ENCODE data around the gene HTT.

Gene HTT

GRCh38 chr4:3112201-3112600, 37.7 kb downstream of the HTT start:
- Histone ChIP-seq H3K4me3 (ENCODE audit: low read length) (no peak overlapping the region), H3K36me3 (ENCODE audit: control insufficient read depth, low read length) (peaks cover 93% of the 10 kb centered on the region), H4K20me1 (ENCODE audit: control insufficient read depth, insufficient read depth, low read depth, low read length) (no peaks in the 10 kb centered on the region)

GRCh38 chr4:3112609-3113469, 38.4 kb downstream of the HTT start:
- no peak overlapping the region for H3K4me2 ChIP-seq (ENCODE audit: low read length)

More at GRCh38 chr4:3112201-3112600, 37.7 kb downstream of the HTT start:
- Histone ChIP-seq H3K27ac (ENCODE audit: low read depth, low read length) (no peak overlapping the region), H3K4me2 (ENCODE audit: low read length) (no peak overlapping the region), H3K27me3 (ENCODE audit: control insufficient read depth, low read length) (no peaks in the 10 kb centered on the region), H3K9me3 (ENCODE audit: control insufficient read depth, insufficient read depth, low read length) (no peaks in the 10 kb centered on the region), H3F3A (ENCODE audit: control insufficient read depth, insufficient read depth) (no peaks in the 10 kb centered on the region), H3K4me1 (ENCODE audit: control insufficient read depth, low read length) (no peaks in the 10 kb centered on the region), H3K79me2 (ENCODE audit: control insufficient read depth, low read length) (peaks cover 24% of the 10 kb centered on the region), H3K9me2 (replicated peaks; ENCODE audit: control insufficient read depth, low read length) (no peaks in the 10 kb centered on the region)
- TF ChIP-seq EZH2phosphoT487 (IDR thresholded peaks at IDR 0.05; ENCODE audit: borderline replicate concordance, low read length) (no peak), CTCF (IDR thresholded peaks at IDR 0.05; ENCODE audit: low read depth, low read length, poor library complexity, severe bottlenecking) (no peak)

GRCh38 chr4:3114377-3114776, 39.9 kb downstream of the HTT start:
- Histone ChIP-seq H3K27ac (ENCODE audit: low read depth, low read length) (no peak overlapping the region), H3K79me2 (ENCODE audit: control insufficient read depth, low read length) (peaks cover 15% of the 10 kb centered on the region), H3K9me3 (ENCODE audit: control insufficient read depth, insufficient read depth, low read length) (no peaks in the 10 kb centered on the region), H3K27me3 (ENCODE audit: control insufficient read depth, low read length) (no peaks in the 10 kb centered on the region), H3F3A (ENCODE audit: control insufficient read depth, insufficient read depth) (no peaks in the 10 kb centered on the region; the same call in 1 of the 2 replicates), H3K9me2 (replicated peaks; ENCODE audit: control insufficient read depth, low read length) (no peaks in the 10 kb centered on the region), H3K4me2 (ENCODE audit: low read length) (no peak overlapping the region), H3K36me3 (ENCODE audit: control insufficient read depth, low read length) (peaks cover 93% of the 10 kb centered on the region), H3K4me3 (ENCODE audit: low read length) (no peak overlapping the region), H3K4me1 (ENCODE audit: control insufficient read depth, low read length) (no peaks in the 10 kb centered on the region), H4K20me1 (ENCODE audit: control insufficient read depth, insufficient read depth, low read depth, low read length) (no peaks in the 10 kb centered on the region)
- TF ChIP-seq CTCF (IDR thresholded peaks at IDR 0.05; ENCODE audit: low read depth, low read length, poor library complexity, severe bottlenecking) (no peak), EZH2phosphoT487 (IDR thresholded peaks at IDR 0.05; ENCODE audit: borderline replicate concordance, low read length) (no peak)

More at GRCh38 chr4:3112609-3113469, 38.4 kb downstream of the HTT start:
- peaks cover 18% of the 10 kb centered on the region for H3K79me2 ChIP-seq (ENCODE audit: control insufficient read depth, low read length)
- no peaks in the 10 kb centered on the region for H3K9me2 ChIP-seq (replicated peaks; ENCODE audit: control insufficient read depth, low read length)
- H3F3A ChIP-seq (ENCODE audit: control insufficient read depth, insufficient read depth): no peaks in the 10 kb centered on the region; the same call in 1 of the 2 replicates
- H3K9me3 ChIP-seq (ENCODE audit: control insufficient read depth, insufficient read depth, low read length): no peaks in the 10 kb centered on the region
- peaks cover 93% of the 10 kb centered on the region for H3K36me3 ChIP-seq (ENCODE audit: control insufficient read depth, low read length)
- no peaks in the 10 kb centered on the region for H4K20me1 ChIP-seq (ENCODE audit: control insufficient read depth, insufficient read depth, low read depth, low read length)
- no peaks in the 10 kb centered on the region for H3K4me1 ChIP-seq (ENCODE audit: control insufficient read depth, low read length)
- H3K27ac ChIP-seq (ENCODE audit: low read depth, low read length): no peak overlapping the region
- no peak overlapping the region for H3K4me3 ChIP-seq (ENCODE audit: low read length)
- H3K27me3 ChIP-seq (ENCODE audit: control insufficient read depth, low read length): no peaks in the 10 kb centered on the region
- TF ChIP-seq CTCF (IDR thresholded peaks at IDR 0.05; ENCODE audit: low read depth, low read length, poor library complexity, severe bottlenecking) (no peak), EZH2phosphoT487 (IDR thresholded peaks at IDR 0.05; ENCODE audit: borderline replicate concordance, low read length) (no peak)
